Measurements from ENCODE around the gene TCP1.

TCP1 gene

GRCh38 chr6:159790956-159791598 lies 1.7 kb upstream of the TCP1 start:
- TF ChIP-seq CTCF (conservative IDR thresholded peaks at IDR 0.05; ENCODE audit: low read depth, low read length): no peak
- no peak for DNase-seq (ENCODE audit: low read depth)

GRCh38 chr6:159790149-159790955 lies 950 bp upstream of the TCP1 start, which contains the start of gene MRPL18:
MRPL18 (plus strand) TSS chr6:159790467; CDS start chr6:159790588, 121 bp downstream.
- peak within 1 kb of the TSS; percentile 100 for H3K4me3 ChIP-seq (ENCODE audit: low read depth, low read length)
- peak; percentile 99 for DNase-seq (ENCODE audit: low read depth)
- no peak for TF ChIP-seq CTCF (conservative IDR thresholded peaks at IDR 0.05; ENCODE audit: low read depth, low read length)

More at GRCh38 chr6:159790956-159791598, 1.7 kb upstream of the TCP1 start:
- peak overlapping the region; percentile 82 for H3K4me3 ChIP-seq (ENCODE audit: low read depth, low read length)

- H3K4me3 ChIP-seq (ENCODE audit: low read depth, low read length): peak overlapping the region; percentile 100
- peak; percentile 57 for DNase-seq (ENCODE audit: low read depth)
- TF ChIP-seq CTCF (conservative IDR thresholded peaks at IDR 0.05; ENCODE audit: low read depth, low read length): no peak
Measured at GRCh38 chr6:159788753-159789376, 537 bp downstream of the TCP1 start.

- DNase-seq (ENCODE audit: low read depth): no peak
- peak overlapping the region; percentile 100 for H3K4me3 ChIP-seq (ENCODE audit: low read depth, low read length)
- no peak for TF ChIP-seq CTCF (conservative IDR thresholded peaks at IDR 0.05; ENCODE audit: low read depth, low read length)
Measured at GRCh38 chr6:159788276-159788675, 1.1 kb downstream of the TCP1 start.

GRCh38 chr6:159778542-159779103 lies 10.8 kb downstream of the TCP1 start:
- no peak for TF ChIP-seq CTCF (conservative IDR thresholded peaks at IDR 0.05; ENCODE audit: low read depth, low read length)

GRCh38 chr6:159778131-159778530 lies 11.3 kb downstream of the TCP1 start:
- TF ChIP-seq CTCF (conservative IDR thresholded peaks at IDR 0.05; ENCODE audit: low read depth, low read length): no peak
- no peak for DNase-seq (ENCODE audit: low read depth)
- no peak overlapping the region for H3K4me3 ChIP-seq (ENCODE audit: low read depth, low read length)

More at GRCh38 chr6:159778542-159779103, 10.8 kb downstream of the TCP1 start:
- DNase-seq (ENCODE audit: low read depth): no peak
- H3K4me3 ChIP-seq (ENCODE audit: low read depth, low read length): no peak overlapping the region

All from choroid plexus epithelial cell (primary cell).